Measurements from ENCODE around the gene RTF2.
"Not testable (repeated sequence)": the region's sequence is repeated elsewhere in the genome, so short reads cannot be mapped to it uniquely, and the experiment has no call there.

GRCh38 chr20:56520746-56521354 lies 52.4 kb downstream of the RTF2 start:
- TF ChIP-seq EZH2 (IDR thresholded peaks at IDR 0.05; ENCODE audit: insufficient read depth, poor library complexity, severe bottlenecking); EZH2phosphoT487 (IDR thresholded peaks at IDR 0.05; ENCODE audit: insufficient read depth, low read depth): not testable (repeated sequence)
